NCI-H146 treated with DMSO at 0.1 percent for 48 hours (cell line): ENCODE data around the gene SIMC1.
"Not testable (repeated sequence)": the region's sequence is repeated elsewhere in the genome, so short reads cannot be mapped to it uniquely, and the experiment has no call there.

Experiments used
- DNase-seq: peaks from one replicate; lab custom pipeline; 2025; ENCODE audit not compliant: unreplicated experiment; lab: John Stamatoyannopoulos, UW

SIMC1 gene

DNA sequence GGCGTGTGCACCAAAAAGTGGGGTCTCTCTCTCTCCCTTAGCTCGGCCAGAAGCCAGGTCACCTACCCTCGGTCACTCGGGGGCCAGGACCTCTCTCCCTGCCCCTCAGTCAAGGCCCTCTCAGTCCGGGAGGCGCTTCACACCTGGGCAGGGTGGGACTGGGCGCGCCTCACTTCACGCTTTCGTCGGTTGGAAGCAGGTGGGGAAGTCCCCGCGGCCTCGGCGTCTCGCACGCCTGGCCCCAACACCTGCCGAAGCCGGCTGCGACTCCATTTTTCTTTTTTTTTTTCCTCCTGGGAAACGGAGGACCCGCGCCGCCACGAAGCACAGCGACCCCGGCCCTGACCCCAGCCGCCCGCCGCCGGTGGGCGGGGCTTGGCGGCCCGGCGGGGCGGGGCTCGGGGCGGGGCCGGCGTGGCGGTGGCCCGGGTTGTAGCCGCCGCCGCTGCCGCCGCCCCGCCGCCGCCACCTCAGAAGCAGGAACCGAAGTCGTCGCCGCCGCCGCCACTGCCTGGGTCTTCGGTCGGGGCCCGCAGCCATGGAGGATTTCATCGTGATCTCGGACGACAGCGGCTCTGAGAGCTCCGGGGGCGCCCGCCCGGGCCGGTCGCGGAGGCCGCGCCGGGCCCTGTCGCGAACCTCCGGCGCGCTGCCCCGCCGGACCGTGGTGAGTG, at the start of gene SIMC1:
SIMC1 (plus strand) TSS at position 454 of the 674 bp plus-strand sequence; CDS start at position 539, 85 bp downstream.
- DNase-seq, result not testable (repeated sequence)

DNA sequence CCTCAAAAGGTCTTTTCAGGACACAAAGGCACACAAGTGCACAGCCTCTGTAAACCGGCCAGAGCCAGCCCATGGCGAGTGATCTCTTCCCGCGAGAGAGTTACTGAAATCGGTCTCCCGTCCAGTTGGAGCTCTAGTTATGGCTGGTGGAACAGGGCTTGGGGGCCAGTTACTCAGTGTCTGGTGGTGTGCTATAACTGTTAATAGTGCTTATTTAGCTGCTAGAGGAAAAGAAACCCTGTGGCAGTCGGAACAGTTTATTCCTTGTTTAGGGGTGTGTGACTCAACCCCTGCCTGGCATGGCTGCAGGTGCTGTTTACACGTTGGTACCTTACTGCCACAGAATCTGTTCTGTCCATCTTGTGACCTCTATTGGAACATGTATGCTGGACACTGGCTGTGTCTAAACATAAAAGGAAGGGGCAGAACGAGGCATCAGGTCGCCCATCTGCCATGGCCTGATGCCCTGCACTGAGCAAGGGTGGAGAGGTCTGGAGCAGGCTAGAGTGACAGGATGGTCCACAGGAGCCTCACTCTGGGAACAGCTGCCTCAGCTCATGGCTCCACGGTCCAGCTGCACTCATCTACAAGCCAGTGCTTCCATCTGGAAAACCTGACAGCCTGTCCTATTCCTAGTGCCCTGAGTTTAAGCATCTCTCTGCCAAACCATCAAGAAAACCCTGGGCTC, 49.6 kb upstream of the SIMC1 start:
- no peak for DNase-seq

DNA sequence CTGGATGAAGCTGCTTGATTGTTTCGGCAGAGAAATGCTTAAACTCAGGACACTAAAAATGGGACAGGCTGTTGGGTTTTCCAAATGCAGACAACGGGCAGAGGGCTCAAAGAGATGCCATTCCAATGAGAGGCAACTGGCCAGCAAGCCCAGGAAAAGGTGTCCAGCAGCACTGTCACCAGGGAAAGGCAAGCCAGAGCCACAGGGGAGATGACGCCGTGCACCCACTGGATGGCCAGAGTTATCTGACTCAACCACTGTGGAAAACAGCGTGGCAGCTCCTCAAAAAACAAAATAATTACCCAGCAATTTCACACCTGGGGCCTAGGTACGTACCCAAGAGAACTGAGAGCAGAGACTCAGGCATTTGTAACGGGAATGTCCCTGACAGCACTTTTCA, 48.4 kb upstream of the SIMC1 start:
- DNase-seq, result no peak

DNA sequence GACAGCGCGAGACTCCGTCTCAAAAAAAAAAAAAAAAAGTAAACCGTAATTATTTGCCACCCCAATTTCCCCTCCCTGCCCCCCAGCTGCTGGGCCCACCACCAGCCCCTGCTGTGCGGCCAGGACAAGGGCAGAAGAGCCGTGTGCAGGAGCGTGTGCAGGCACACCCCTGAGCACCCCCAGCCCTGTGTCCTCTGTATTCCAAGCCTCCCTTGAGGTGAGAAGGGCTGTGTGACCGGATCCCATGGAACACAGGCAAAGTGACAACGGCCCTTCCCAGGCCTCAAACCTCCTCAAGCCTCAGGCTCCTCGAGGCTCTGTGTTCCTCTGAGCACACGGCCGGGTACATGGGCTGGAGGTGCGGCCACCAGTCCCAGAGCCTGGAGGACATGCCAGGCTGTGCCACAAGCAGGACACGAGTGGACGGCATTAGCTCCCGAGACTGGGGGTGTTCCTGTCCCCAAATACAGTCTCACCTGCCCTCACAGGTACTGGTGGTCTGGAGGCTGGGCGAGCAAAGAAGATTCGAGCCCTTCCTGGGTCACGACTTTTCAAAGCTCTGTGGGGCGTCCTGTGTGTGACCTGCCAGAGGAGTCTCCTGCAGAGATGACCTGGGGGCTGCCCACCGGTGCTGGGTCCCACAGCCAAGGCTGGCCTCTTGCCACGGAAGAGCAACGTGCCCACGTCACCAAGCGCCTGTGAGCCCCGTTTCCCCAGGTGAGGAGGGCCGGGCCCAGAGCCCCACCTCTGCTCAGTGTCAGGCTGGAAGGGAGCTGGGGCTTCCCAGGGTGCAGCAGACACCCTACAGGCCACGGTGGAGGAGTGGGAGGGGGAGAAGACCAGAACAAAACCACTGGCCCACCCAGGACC, 47.1 kb upstream of the SIMC1 start:
- no peak for DNase-seq

DNA sequence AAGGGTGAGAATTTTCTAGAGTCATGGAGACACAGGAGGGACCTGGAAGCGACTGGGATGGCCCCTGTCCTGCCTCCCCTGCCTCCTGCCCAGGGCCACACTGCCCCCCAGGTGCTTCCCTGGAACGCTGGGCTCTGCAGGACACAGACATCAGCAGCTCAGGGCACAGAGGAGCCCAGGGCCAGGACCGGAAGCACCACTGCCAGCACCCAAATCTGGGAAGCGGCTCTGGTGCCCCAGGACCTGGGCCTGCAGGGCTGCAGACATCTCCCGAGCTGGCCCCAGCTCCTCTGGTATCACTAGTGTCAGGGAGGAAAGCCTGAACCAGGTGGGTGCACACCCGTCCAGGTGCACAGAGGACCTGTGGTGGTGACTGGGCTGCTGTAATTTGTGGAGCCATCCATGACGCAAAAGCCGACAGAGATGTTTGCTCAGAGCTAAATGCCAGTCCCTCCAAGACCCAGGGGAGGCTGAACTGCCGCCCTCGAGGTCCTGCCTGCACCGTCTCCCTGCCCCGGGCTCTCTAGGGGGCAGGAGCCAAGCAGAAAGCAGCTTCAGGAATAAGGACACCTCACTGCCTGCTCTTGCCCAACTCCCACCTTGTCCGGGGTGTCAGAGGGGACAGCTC, 46.0 kb upstream of the SIMC1 start:
- DNase-seq, result peak; percentile 5

DNA sequence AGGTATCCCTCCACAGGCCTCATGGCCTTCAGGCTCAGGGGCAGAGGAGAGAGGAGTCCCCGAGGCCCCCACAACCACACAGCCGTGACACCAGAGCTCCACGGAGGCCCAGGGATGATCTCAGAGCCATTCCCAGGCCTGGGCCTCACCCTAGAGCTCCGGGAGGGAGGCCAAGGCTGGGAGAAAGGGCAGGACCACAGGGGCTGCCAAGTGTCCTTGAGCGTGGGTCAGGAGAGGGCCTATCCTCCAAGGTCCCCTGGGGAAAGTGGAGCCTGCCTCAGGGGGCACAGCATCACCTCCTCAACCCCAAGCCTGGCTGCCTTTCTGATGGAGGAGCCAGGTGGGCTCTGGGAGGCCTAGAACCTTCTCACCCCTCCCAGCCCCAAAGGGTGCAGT, 45.5 kb upstream of the SIMC1 start:
- not testable (repeated sequence) for DNase-seq

DNA sequence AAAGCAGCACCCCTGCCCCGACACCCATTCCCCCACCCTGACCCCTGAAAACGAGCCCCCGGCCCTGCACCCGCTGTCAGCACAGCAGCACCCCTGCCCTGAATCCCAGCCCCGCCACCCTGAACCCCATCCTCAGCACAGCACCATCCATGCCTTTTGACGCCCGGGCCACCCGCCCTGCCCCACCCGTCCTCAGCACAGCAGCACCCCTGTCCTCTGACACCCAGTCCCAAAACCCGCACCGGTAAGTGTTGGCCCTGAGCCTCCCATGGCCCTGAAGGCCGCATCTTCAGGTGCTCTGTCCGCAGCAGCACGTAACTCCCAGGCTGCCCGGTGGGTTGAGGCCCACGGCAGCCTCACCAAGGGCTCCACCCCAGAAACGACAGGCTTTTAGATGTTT, 44.6 kb upstream of the SIMC1 start:
- not testable (repeated sequence) for DNase-seq

DNA sequence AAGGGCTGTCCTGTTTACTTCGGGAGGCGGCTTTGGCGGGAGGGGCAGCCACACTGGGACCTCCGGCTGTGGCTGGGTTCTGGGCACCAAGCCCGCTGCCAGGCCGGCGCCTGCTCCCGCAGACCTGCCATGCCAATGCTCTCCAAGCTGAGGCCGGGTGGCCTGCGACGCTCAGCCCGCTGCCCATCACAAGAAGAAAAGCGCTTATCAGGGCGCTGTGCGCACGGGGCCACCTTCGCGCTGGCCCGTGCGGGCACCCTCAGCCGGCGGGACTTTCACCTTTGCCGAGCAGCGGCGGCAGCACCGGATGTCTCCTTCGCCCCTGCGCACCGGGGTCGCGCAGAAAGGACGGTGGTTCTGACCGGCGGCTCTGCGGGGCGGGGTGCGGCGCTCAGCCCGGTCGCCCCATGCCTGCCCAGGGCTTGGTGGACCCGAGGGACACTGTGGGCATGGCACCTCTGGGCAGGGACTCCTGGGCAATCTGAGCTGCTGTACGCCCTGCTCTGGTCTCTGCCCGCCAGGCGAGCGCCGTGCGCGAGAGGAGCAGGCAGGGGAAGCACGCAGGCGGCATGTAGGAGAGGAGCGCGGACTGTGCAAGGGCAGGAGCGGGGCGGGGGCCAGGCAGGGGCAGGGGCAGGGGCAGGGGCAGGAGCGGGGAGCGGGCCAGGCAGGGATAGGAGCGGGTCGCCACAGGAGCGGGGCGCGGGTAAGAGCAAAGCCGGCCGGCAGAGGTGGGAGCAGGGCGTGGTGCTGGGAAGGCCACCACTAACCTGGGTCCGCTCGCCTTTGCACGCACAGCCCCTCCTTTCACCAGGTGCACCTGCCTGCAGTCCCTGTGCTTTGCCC, 43.8 kb upstream of the SIMC1 start:
- not testable (repeated sequence) for DNase-seq

DNA sequence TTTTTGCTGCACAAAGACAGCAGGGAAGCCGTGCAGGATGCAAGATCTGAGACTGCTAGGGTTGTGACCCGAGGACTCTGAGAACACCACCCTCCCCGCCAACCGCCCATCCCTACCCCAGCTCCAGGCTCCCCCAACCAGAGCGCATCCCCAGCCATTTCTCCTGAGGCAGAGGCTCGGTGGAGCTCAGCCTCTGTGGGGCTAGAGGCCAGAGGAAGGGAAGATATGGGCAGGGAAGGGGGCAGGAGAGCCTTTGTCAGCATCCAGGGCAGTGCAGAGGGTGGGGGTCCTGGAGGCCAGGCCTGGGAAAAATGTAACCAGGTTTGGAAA, 43.2 kb upstream of the SIMC1 start:
- not testable (repeated sequence) for DNase-seq

DNA sequence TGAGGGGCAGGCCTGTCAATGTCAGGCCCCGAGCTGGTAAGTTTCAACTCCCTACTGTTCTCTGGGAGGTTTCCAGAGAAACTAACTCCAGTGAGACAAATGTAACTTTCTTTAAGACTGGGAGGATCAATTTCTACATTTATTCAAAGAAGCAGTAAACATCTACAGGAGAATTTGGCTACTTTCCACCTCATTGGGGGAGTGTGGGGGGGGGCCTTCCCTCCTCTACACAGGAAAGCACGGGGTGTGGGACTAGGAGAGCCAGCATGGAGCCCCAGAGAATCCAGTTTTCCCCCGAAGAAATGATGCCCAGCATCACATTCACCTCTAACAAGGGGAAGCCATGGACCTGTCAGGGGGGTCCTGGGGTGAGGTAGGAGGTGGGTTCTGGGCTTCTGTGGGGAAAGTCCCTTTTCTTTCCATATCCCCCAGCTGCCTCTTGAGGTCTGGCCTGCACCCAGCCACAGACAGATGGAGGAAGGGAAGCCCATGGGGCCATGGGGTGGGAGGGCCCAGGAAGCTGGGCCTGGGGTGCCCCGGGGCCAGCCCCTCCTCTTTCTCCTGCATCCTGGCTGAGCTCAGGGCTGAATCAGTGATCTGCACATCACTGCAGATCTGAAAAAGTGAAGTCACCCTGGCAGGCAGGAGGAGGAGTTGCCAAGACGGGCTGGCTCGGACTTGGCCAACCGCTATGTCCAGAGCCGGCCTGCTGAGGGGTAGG, 42.6 kb upstream of the SIMC1 start:
- not testable (repeated sequence) for DNase-seq

DNA sequence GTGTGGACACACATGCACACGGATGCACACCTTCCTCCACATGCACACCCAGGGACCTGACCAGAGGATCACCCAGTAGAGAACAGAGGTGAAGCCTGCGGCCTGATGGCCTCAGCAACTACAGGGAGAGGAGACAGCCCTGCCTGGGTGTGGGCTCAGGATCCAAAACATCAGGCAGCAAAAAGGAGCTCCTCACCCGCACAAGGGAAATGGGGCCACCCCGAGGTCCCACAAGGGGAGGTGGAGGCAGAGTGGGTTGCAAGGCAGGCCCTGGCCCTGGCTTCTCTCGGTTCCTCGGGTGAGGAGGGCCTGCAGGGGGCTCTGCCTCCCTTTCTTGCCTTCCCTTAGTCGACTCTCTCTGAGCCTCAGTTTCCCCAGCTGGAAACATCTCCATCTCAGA, 41.4 kb upstream of the SIMC1 start:
- DNase-seq, result not testable (repeated sequence)

DNA sequence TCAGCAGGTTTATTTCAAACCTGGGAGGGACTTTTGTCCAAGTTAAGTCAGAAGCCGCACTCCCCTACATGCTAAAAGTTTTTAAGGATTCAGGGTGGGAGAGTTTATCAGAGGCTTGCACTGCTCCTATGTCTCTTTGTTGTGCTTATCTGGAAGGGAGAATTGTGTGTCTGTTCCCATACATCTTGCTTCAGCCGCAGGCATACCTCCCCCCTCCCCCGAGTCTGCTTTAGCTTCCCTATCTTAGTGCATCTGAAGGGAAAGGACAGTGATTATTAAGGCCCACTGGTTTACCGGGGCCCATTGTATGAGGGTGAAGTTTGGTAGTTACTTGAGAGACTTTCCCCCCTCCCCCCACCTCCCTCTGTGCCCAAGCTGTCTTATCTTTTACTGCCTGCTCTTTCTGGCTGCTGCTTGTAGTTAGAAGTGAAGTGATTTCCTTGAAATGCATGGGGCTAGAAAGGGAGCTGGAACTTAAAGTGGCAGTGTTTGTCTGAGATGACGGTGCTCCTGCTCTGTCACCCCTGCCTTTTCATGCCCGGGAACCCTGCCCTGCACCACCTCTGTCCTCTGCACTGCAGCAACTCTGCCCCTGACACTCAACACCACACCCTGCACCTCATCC, 40.9 kb upstream of the SIMC1 start:
- not testable (repeated sequence) for DNase-seq

DNA sequence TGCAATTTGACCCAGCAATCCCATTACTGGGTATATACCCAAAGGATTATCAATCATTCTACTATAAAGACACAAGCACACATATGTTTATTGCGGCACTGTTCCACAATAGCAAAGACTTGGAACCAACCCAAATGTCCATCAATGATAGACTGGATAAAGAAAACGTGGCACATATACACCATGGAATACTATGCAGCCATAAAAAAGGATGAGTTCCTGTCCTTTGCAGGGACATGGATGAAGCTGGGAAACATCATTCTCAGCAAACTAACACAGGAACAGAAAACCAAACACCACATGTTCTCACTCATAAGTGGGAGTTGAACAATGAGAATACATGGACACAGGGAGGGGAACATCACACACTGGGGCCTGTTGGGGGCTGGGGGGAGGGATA, 39.9 kb upstream of the SIMC1 start:
- not testable (repeated sequence) for DNase-seq

DNA sequence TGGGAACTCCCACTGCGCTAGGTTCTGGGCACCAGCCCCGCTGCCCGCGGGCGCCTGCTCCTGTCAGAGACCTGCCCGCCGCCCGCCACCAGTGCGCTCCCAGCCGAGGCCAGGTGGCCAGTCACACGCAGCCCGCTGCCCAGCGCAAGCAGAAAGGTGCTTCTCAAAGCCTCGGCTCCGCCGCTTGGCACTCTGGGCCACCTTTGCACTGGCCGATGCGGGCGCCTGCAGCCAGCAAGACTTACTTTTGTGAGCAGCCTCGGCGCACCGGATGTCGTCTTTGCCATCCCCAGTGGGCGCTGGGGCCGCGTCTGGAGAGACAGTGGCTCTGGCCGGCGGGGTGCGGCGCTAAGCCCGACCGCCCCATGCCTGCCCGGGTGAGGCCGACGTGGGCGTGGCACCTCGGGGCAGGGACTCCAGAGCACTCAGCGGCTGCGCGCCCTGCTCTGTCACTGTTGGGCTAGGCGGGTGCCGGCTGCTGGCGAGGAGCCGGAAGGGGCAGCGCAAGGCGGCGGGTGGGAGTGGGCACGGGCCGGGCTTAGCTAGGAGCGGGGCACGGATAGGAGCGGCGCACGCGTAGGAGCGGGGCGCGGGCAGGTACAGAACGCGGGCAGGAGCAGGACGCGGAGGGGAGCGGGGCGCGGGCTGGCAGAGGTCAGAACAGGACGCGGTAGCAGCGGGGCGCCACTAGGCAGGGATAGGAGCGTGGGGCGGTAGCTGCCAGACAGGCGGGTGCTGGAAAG, 39.1 kb upstream of the SIMC1 start:
- DNase-seq, result peak; percentile 1

DNA sequence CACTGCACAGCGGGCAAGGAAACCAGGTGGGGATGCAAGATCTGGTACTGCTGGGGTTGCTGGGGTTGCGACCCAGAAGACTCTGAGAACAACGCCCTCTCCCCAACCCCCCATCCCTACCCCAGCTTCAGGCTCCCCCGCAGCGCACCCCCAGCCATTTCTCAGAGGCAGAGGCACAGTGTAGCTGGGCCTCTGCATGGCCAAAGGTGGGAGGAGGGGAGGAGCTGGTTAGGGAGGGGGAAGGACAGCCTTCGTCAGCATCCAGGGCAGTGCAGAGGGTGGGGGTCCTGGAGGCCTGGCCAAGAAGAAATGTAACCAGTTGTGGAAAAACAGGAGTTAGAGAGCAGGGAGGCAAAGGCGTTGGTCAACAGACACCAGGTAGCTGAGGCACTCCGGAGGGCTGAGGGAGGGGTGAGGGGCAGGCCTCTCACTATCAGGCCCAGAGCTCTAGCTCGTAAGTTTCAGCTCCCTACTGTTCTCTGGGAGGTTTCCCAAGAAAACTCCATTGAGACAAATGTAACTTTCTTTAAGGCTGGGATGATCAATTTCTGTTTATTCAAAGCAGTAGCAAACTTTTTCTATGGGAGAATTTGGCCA, 38.3 kb upstream of the SIMC1 start:
- DNase-seq, result not testable (repeated sequence)

DNA sequence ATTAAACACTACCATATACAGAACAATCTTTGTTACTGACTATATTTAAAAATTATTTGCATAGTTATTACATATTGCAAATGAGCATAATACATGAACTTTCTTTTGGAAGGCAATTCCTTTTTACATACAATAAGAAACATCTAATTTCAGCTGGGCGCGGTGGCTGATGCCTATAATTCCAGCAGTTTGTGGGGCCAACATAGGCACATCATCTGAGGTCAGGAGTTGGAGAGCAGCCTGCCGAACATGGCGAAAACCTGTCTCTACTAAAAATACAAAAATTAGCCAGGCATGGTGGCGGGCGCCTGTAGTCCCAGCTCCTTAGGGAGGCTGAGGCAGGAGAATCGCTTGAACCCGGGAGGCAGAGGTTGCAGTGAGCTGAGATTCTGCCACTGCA, 36.4 kb upstream of the SIMC1 start:
- DNase-seq, result no peak

DNA sequence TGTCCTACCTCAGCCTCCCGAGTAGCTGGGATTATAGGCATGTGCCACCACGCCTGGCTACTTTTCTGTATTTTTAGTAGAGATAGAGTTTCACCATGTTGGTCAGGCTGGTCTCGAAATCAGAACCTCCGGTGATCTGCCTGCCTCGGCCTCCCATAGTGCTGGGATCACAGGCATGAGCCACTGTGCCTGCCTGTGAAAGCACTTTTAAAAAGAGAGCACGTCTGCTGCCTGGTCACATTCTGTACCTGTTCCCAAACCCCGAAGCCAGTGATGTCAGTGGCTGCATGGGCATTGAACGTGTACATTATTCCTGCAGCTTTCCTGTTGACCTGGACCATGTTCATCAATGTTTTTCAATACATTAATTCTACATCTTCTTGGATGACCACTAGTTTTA, 35.1 kb upstream of the SIMC1 start:
- no peak for DNase-seq

DNA sequence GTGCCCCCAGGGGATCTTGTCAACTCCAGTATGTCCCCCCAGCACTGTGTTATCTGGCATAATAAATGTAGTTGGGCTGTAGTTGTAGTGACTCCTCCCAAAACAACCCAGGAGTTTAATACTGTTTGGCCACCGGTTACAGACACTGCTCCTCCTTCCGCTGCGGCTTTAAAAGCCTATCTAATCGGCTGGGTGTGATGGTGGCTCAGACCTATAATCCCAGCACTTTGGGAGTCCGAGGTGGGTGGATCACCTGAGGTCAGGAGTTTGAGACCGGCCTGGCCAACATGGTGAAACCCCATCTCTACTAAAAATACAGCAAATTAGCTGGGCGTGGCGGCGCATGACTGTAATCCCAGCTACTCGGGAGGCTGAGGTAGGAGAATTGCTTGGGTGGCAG, 34.7 kb upstream of the SIMC1 start:
- not testable (repeated sequence) for DNase-seq
